GM23338 (cell line): ENCODE measurements around the gene PTPRA. TPM values are rescaled to one million over a fixed set of nuclear protein-coding genes. Genes with fewer than 3 reads are reported as not detected.

ENCODE experiments used
- ATAC-seq: fragments of 200-7000 bp; cut with Tn5 transposase; 3 replicates; pipeline ENCODE4 v1.9.1; 2020
- DNase-seq: peaks from one replicate; pipeline ENCODE4 v3.0.0-alpha.2; 2015; ENCODE audit warnings: low spot score
- H2AFZ ChIP-seq: fragments of 200-600 bp; sonication (generic); 2 replicates; pipeline ENCODE4 v1.8.0; 2016; ENCODE audit warnings: antibody characterized with exemption, mild to moderate bottlenecking, moderate library complexity
- H3F3A ChIP-seq: fragments of 200-600 bp; sonication (generic); replicated peaks from 2 replicates; pipeline ENCODE4 v1.8.0; 2017; ENCODE audit warnings: antibody characterized with exemption, mixed run types, low read depth
- H3K27ac ChIP-seq: fragments of 200-600 bp; sonication (generic); 2 replicates; pipeline ENCODE4 v1.6.1; 2016; ENCODE audit warnings: low read depth
- H3K27me3 ChIP-seq: fragments of 200-600 bp; sonication (generic); 2 replicates; pipeline ENCODE4 v1.8.0; 2016; ENCODE audit warnings: mild to moderate bottlenecking, mixed run types, moderate library complexity; ENCODE audit not compliant: insufficient read depth
- H3K36me3 ChIP-seq: fragments of 200-600 bp; sonication (generic); 2 replicates; pipeline ENCODE4 v1.8.0; 2016; ENCODE audit warnings: mild to moderate bottlenecking; ENCODE audit not compliant: insufficient read depth
- H3K4me1 ChIP-seq: fragments of 200-600 bp; sonication (generic); 2 replicates; pipeline ENCODE4 v1.8.0; 2016; ENCODE audit warnings: mild to moderate bottlenecking, moderate library complexity; ENCODE audit not compliant: insufficient read depth
- H3K4me2 ChIP-seq: fragments of 200-600 bp; sonication (generic); 2 replicates; pipeline ENCODE4 v1.7.1; 2017; ENCODE audit warnings: mixed run types
- H3K4me3 ChIP-seq: fragments of 200-600 bp; sonication (generic); 2 replicates; pipeline ENCODE4 v1.6.1; 2016; ENCODE audit warnings: mixed run types
- H3K79me2 ChIP-seq: fragments of 200-600 bp; sonication (generic); replicated peaks from 2 replicates; pipeline ENCODE4 v1.8.0; 2017; ENCODE audit warnings: mild to moderate bottlenecking; ENCODE audit not compliant: insufficient read depth
- H3K9me2 ChIP-seq: fragments of 200-600 bp; sonication (generic); 2 replicates; pipeline ENCODE4 v1.8.0; 2017; ENCODE audit not compliant: insufficient read depth
- H4K20me1 ChIP-seq: fragments of 200-600 bp; sonication (generic); replicated peaks from 2 replicates; pipeline ENCODE4 v1.8.0; 2017; ENCODE audit warnings: mild to moderate bottlenecking; ENCODE audit not compliant: insufficient read depth
- H3K27ac Mint-ChIP-seq: 2 replicates; pipeline ENCODE4 v1.8.0; 2020; ENCODE audit warnings: inconsistent platforms, mild to moderate bottlenecking, moderate library complexity, mixed read lengths
- H3K27me3 Mint-ChIP-seq: 3 replicates; pipeline ENCODE4 v1.8.0; 2022; ENCODE audit warnings: low read depth, mild to moderate bottlenecking, moderate library complexity, mixed read lengths, inconsistent platforms; ENCODE audit not compliant: insufficient read depth, poor library complexity
- H3K36me3 Mint-ChIP-seq: 3 replicates; pipeline ENCODE4 v1.8.0; 2021; ENCODE audit warnings: low read depth, mild to moderate bottlenecking, inconsistent platforms, moderate library complexity, mixed read lengths
- H3K4me1 Mint-ChIP-seq: 3 replicates; pipeline ENCODE4 v1.8.0; 2020; ENCODE audit warnings: mild to moderate bottlenecking, inconsistent platforms, mixed read lengths
- H3K4me3 Mint-ChIP-seq: 3 replicates; pipeline ENCODE4 v1.8.0; 2021; ENCODE audit warnings: moderate library complexity, mild to moderate bottlenecking, inconsistent platforms, mixed read lengths
- H3K9me3 Mint-ChIP-seq: 3 replicates; pipeline ENCODE4 v1.8.0; 2020; ENCODE audit warnings: moderate library complexity, mild to moderate bottlenecking, inconsistent platforms, mixed read lengths
- EZH2 ChIP-seq: fragments of 200-600 bp; sonication (generic); IDR thresholded peaks from one replicate; pipeline ENCODE4 v1.8.0; 2017; ENCODE audit warnings: antibody characterized with exemption, mild to moderate bottlenecking, low read depth; ENCODE audit not compliant: unreplicated experiment
- EZH2phosphoT487 ChIP-seq: fragments of 200-600 bp; sonication (generic); IDR thresholded peaks from one replicate; pipeline ENCODE4 v1.8.1; 2018; ENCODE audit warnings: antibody characterized with exemption; ENCODE audit not compliant: unreplicated experiment
- NANOG ChIP-seq: IDR thresholded peaks from 2 replicates; pipeline ENCODE4 v1.6.1; 2016; ENCODE audit warnings: antibody characterized with exemption, borderline replicate concordance
- ZNF331 ChIP-seq: fragments of 250-450 bp; sonication (Bioruptor Pico); IDR thresholded peaks from 2 replicates; pipeline ENCODE4 v1.5.0; 2020; ENCODE audit warnings: low read depth, mild to moderate bottlenecking, moderate library complexity
- polyA plus RNA-seq: library from polyadenylated mRNA; unstranded; fragments of >200 nt; fragmentation: Nextera tagmentation; extraction: Ambion mirVana; gene quantifications from 2 replicates; pipeline ENCODE4 v1.2.1, GENCODE V29; 2016
- total RNA-seq: library from RNA; depleted of rRNA; stranded (reverse); fragments of >200 nt; shearing (Covaris generic); gene quantifications from 2 replicates; pipeline ENCODE4 v1.2.3, GENCODE V29; 2014
- TF ChIP-seq, protein P1 (sequence below): fragments of 250-450 bp; sonication (Bioruptor Pico); IDR thresholded peaks from 2 replicates; pipeline ENCODE4 v1.5.0; 2020; ENCODE audit warnings: mild to moderate bottlenecking, moderate library complexity
- TF ChIP-seq, protein P2 (sequence below), 2 experiments: fragments of 200-600 bp in 1 of 2; sonication (generic) in 1 of 2; conservative IDR thresholded peaks; 2 replicates each; pipeline versions ENCODE4 v1.5.1 to v1.6.1; 2016 to 2017; ENCODE audit warnings: antibody characterized with exemption in 2 of 2, low read depth in 2 of 2, mild to moderate bottlenecking in 2 of 2, moderate library complexity in 1 of 2
- TF ChIP-seq, protein P3 (sequence below): IDR thresholded peaks from 2 replicates; pipeline ENCODE4 v1.6.1; 2016; ENCODE audit warnings: antibody characterized with exemption

PTPRA gene
- total and polyA plus RNA-seq, 2 experiments from 2014 or later: 37.8 to 39.3 TPM

DNA sequence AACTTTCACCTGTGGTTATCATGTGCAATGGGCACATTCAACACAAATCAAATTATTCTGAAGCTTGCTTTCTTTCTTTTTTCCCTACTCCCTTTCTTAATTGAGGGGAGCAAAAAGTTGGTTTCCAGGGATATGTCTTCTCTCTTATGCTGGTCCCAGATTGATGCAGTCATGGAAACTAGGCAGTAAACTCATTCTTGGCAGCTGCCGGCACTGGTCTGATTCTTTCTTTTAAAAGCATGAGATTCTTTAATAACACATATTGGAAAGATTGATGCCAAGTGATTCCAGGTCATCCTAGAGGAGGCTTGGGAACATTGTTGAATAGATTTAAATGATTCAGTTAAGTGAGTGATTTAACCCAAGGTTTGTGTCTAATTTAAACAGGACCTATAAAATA lies 29.0 kb downstream of the PTPRA start:
- Mint-ChIP-seq H3K4me3 (no peak overlapping the region), H3K9me3 (peaks cover 14% of the 10 kb centered on the region; the same call in 2 of the 3 replicates), H3K27me3 (no peaks in the 10 kb centered on the region), H3K27ac (no peak overlapping the region), H3K4me1 (no peaks in the 10 kb centered on the region), H3K36me3 (peaks cover 31% of the 10 kb centered on the region)
- Histone ChIP-seq H2AFZ (no peak overlapping the region), H3K4me2 (no peak overlapping the region), H3K27ac (no peak overlapping the region), H3K79me2 (peaks cover 83% of the 10 kb centered on the region), H3K4me1 (no peaks in the 10 kb centered on the region), H3F3A (no peaks in the 10 kb centered on the region), H4K20me1 (peaks cover 13% of the 10 kb centered on the region; the same call in 1 of the 2 replicates), H3K4me3 (no peak overlapping the region), H3K9me2 (no peaks in the 10 kb centered on the region), H3K27me3 (no peaks in the 10 kb centered on the region), H3K36me3 (no peaks in the 10 kb centered on the region)
- no peak for ATAC-seq
- DNase-seq: no peak
- TF ChIP-seq, protein P1, sequence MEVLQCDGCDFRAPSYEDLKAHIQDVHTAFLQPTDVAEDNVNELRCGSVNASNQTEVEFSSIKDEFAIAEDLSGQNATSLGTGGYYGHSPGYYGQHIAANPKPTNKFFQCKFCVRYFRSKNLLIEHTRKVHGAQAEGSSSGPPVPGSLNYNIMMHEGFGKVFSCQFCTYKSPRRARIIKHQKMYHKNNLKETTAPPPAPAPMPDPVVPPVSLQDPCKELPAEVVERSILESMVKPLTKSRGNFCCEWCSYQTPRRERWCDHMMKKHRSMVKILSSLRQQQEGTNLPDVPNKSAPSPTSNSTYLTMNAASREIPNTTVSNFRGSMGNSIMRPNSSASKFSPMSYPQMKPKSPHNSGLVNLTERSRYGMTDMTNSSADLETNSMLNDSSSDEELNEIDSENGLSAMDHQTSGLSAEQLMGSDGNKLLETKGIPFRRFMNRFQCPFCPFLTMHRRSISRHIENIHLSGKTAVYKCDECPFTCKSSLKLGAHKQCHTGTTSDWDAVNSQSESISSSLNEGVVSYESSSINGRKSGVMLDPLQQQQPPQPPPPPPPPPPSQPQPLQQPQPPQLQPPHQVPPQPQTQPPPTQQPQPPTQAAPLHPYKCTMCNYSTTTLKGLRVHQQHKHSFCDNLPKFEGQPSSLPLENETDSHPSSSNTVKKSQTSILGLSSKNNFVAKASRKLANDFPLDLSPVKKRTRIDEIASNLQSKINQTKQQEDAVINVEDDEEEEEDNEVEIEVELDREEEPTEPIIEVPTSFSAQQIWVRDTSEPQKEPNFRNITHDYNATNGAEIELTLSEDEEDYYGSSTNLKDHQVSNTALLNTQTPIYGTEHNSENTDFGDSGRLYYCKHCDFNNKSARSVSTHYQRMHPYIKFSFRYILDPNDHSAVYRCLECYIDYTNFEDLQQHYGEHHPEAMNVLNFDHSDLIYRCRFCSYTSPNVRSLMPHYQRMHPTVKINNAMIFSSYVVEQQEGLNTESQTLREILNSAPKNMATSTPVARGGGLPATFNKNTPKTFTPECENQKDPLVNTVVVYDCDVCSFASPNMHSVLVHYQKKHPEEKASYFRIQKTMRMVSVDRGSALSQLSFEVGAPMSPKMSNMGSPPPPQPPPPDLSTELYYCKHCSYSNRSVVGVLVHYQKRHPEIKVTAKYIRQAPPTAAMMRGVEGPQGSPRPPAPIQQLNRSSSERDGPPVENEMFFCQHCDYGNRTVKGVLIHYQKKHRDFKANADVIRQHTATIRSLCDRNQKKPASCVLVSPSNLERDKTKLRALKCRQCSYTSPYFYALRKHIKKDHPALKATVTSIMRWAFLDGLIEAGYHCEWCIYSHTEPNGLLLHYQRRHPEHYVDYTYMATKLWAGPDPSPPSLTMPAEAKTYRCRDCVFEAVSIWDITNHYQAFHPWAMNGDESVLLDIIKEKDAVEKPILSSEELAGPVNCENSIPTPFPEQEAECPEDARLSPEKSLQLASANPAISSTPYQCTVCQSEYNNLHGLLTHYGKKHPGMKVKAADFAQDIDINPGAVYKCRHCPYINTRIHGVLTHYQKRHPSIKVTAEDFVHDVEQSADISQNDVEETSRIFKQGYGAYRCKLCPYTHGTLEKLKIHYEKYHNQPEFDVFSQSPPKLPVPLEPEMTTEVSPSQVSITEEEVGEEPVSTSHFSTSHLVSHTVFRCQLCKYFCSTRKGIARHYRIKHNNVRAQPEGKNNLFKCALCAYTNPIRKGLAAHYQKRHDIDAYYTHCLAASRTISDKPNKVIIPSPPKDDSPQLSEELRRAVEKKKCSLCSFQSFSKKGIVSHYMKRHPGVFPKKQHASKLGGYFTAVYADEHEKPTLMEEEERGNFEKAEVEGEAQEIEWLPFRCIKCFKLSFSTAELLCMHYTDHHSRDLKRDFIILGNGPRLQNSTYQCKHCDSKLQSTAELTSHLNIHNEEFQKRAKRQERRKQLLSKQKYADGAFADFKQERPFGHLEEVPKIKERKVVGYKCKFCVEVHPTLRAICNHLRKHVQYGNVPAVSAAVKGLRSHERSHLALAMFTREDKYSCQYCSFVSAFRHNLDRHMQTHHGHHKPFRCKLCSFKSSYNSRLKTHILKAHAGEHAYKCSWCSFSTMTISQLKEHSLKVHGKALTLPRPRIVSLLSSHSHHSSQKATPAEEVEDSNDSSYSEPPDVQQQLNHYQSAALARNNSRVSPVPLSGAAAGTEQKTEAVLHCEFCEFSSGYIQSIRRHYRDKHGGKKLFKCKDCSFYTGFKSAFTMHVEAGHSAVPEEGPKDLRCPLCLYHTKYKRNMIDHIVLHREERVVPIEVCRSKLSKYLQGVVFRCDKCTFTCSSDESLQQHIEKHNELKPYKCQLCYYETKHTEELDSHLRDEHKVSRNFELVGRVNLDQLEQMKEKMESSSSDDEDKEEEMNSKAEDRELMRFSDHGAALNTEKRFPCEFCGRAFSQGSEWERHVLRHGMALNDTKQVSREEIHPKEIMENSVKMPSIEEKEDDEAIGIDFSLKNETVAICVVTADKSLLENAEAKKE (CRISPR knock-in tag): no peak
- TF ChIP-seq NANOG (no peak), ZNF331 (CRISPR knock-in tag) (no peak), EZH2phosphoT487 (no peak), EZH2 (no peak)
- TF ChIP-seq, protein P2, sequence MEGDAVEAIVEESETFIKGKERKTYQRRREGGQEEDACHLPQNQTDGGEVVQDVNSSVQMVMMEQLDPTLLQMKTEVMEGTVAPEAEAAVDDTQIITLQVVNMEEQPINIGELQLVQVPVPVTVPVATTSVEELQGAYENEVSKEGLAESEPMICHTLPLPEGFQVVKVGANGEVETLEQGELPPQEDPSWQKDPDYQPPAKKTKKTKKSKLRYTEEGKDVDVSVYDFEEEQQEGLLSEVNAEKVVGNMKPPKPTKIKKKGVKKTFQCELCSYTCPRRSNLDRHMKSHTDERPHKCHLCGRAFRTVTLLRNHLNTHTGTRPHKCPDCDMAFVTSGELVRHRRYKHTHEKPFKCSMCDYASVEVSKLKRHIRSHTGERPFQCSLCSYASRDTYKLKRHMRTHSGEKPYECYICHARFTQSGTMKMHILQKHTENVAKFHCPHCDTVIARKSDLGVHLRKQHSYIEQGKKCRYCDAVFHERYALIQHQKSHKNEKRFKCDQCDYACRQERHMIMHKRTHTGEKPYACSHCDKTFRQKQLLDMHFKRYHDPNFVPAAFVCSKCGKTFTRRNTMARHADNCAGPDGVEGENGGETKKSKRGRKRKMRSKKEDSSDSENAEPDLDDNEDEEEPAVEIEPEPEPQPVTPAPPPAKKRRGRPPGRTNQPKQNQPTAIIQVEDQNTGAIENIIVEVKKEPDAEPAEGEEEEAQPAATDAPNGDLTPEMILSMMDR (conservative IDR thresholded peaks at IDR 0.05; ENCODE audit: low read depth in 2 of 2): no peak
- TF ChIP-seq, protein P3, sequence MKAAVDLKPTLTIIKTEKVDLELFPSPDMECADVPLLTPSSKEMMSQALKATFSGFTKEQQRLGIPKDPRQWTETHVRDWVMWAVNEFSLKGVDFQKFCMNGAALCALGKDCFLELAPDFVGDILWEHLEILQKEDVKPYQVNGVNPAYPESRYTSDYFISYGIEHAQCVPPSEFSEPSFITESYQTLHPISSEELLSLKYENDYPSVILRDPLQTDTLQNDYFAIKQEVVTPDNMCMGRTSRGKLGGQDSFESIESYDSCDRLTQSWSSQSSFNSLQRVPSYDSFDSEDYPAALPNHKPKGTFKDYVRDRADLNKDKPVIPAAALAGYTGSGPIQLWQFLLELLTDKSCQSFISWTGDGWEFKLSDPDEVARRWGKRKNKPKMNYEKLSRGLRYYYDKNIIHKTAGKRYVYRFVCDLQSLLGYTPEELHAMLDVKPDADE: no peak
